Erythroblast (primary cell): ENCODE data around the gene ZNF892.

Source experiments
- GATA1 ChIP-seq: IDR thresholded peaks from 2 replicates; pipeline ENCODE4 v1.6.1; 2011; ENCODE audit warnings: low read depth, mild to moderate bottlenecking, control low read depth, low read length, moderate library complexity
- POLR2A ChIP-seq: IDR thresholded peaks from 2 replicates; pipeline ENCODE4 v1.6.1; 2011; ENCODE audit warnings: mild to moderate bottlenecking, low read length

- TF ChIP-seq POLR2A, result no peak
- TF ChIP-seq GATA1, result no peak
Measured at GRCh38 chr2:95158441-95158840, 48.9 kb upstream of the ZNF892 start.
